GM12875 (cell line): Measurements from ENCODE around the gene SPDEF.

Source experiments
- H3K4me3 ChIP-seq: one replicate; pipeline ENCODE4 v1.5.1; 2011; ENCODE audit warnings: low read depth, low read length, control low read depth
- TF ChIP-seq, protein P1 (sequence below): IDR thresholded peaks from 2 replicates; pipeline ENCODE4 v1.5.1; 2011; ENCODE audit warnings: low read depth, mild to moderate bottlenecking, control low read depth, inconsistent platforms, low read length, moderate library complexity, borderline replicate concordance; ENCODE audit not compliant: insufficient read depth

The SPDEF gene

GRCh38 chr6:34597605-34598353 is 41.6 kb upstream of the SPDEF start:
- H3K4me3 ChIP-seq = no peak overlapping the region
- TF ChIP-seq, protein P1, sequence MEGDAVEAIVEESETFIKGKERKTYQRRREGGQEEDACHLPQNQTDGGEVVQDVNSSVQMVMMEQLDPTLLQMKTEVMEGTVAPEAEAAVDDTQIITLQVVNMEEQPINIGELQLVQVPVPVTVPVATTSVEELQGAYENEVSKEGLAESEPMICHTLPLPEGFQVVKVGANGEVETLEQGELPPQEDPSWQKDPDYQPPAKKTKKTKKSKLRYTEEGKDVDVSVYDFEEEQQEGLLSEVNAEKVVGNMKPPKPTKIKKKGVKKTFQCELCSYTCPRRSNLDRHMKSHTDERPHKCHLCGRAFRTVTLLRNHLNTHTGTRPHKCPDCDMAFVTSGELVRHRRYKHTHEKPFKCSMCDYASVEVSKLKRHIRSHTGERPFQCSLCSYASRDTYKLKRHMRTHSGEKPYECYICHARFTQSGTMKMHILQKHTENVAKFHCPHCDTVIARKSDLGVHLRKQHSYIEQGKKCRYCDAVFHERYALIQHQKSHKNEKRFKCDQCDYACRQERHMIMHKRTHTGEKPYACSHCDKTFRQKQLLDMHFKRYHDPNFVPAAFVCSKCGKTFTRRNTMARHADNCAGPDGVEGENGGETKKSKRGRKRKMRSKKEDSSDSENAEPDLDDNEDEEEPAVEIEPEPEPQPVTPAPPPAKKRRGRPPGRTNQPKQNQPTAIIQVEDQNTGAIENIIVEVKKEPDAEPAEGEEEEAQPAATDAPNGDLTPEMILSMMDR = no peak

DNA sequence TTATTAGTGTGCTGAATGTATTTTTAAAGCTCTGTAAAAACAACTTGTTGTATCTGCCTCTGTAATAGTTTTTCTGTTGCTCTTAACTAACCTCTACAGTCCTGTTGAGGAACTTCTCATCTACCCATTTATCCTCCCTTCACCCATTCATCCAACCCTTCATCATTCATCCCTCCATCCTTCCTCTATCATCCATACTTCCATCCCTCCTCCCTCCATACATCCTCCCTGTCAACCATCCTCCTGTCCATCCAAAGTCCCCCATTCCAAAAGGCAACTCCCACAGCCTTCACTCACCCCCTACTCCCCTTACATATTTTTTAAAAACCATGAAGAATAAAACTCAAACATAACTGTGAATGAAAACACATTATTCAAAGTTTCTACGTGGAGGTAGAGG is 40.7 kb upstream of the SPDEF start:
- TF ChIP-seq, protein P1 = no peak
- H3K4me3 ChIP-seq = no peak overlapping the region

- no peak overlapping the region for H3K4me3 ChIP-seq
- TF ChIP-seq, protein P1 = no peak
These were observed 39.4 kb upstream of the SPDEF start for GRCh38 chr6:34595332-34596184.

GRCh38 chr6:34593701-34594100 is 37.6 kb upstream of the SPDEF start:
- TF ChIP-seq, protein P1 = no peak
- H3K4me3 ChIP-seq = no peak overlapping the region

DNA sequence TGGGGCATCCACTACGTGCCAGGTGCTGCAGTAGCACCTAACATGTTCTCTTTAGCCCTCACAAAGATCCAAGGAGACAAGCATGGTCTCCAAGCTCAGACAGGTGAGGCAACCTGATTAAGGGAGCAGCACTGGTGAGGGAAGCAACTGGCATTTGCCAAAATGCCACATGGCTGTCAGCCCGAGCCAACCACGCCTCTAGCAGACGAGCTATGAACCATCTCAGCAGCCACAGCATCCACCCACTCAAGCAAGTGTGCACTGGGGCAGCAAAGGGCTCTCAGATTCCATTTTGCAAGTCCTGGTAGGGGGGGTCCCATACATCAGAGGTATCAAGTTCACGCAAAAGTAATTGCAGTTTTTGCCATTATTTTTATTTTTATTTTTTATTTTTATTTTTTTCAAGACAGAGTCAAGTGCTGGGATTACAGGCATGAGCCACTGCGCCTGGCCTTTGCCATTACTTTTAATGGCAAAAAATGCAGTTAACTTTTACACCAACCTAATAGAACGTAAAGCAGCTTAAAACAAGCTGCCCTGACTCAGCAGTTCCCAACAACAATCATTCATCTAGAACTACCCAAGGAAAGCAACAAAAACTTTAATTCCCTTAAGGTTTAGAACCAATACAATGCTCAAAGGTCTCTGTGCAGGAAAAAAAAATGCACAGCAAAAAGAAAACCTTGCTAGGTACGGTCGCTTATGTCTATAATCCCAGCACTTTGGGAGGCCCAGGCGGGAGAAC is 36.3 kb upstream of the SPDEF start:
- H3K4me3 ChIP-seq = no peak overlapping the region
- TF ChIP-seq, protein P1 = no peak

- TF ChIP-seq, protein P1 = no peak
- H3K4me3 ChIP-seq = no peak overlapping the region
These were observed 33.6 kb upstream of the SPDEF start for GRCh38 chr6:34589691-34590090.
